HG03139 (cell line): ENCODE data around the gene ZNF618.

Experiments used
- ATAC-seq: cut with Tn5 transposase; IDR thresholded peaks from one replicate; pipeline ENCODE4 v1.9.1; 2021; ENCODE audit not compliant: unreplicated experiment

Gene ZNF618

GRCh38 chr9:113955076-113955752, 79.1 kb downstream of the ZNF618 start:
- no peak for ATAC-seq

- ATAC-seq = no peak
Observed at GRCh38 chr9:113956901-113957300, 80.8 kb downstream of the ZNF618 start.

- ATAC-seq = no peak
Observed at GRCh38 chr9:113957351-113957750, 81.2 kb downstream of the ZNF618 start.

GRCh38 chr9:113957821-113958341, 81.8 kb downstream of the ZNF618 start:
- ATAC-seq = no peak

GRCh38 chr9:113958556-113958955, 82.4 kb downstream of the ZNF618 start:
- ATAC-seq = no peak

GRCh38 chr9:113960768-113961167, 84.7 kb downstream of the ZNF618 start:
- ATAC-seq = no peak

GRCh38 chr9:113962396-113962795, 86.3 kb downstream of the ZNF618 start:
- no peak for ATAC-seq

- no peak for ATAC-seq
Observed at GRCh38 chr9:113963017-113963620, 87.0 kb downstream of the ZNF618 start.

GRCh38 chr9:113963696-113964494, 87.8 kb downstream of the ZNF618 start:
- no peak for ATAC-seq

GRCh38 chr9:113964495-113965170, 88.5 kb downstream of the ZNF618 start:
- ATAC-seq = no peak

GRCh38 chr9:113966394-113966793, 90.3 kb downstream of the ZNF618 start:
- no peak for ATAC-seq

- ATAC-seq = no peak
Observed at GRCh38 chr9:113967380-113967779, 91.3 kb downstream of the ZNF618 start.

- no peak for ATAC-seq
Observed at GRCh38 chr9:113969343-113969742, 93.2 kb downstream of the ZNF618 start.

- no peak for ATAC-seq
Observed at GRCh38 chr9:113973226-113973625, 97.1 kb downstream of the ZNF618 start.

- no peak for ATAC-seq
Observed at GRCh38 chr9:113973963-113974413, 97.9 kb downstream of the ZNF618 start.

- ATAC-seq = no peak
Observed at GRCh38 chr9:113976915-113977314, 100.8 kb downstream of the ZNF618 start.

- ATAC-seq = no peak
Observed at GRCh38 chr9:113978725-113979342, 102.7 kb downstream of the ZNF618 start.

GRCh38 chr9:113979343-113980127, 103.4 kb downstream of the ZNF618 start:
- no peak for ATAC-seq

- ATAC-seq = no peak
Observed at GRCh38 chr9:113984639-113985380, 108.7 kb downstream of the ZNF618 start.
